GM12878 (cell line): ENCODE measurements around the gene FGR. TPM values are rescaled to one million over a fixed set of nuclear protein-coding genes. Genes with fewer than 3 reads are reported as not detected.

ENCODE experiments used
- ATAC-seq: fragments of 200-7000 bp; cut with Tn5 transposase; 3 replicates; pipeline ENCODE4 v1.9.1; 2020; ENCODE audit warnings: mild to moderate bottlenecking, moderate library complexity
- BruUV-seq: library from RNA; stranded (reverse); fragments of 400-500 nt; replicated peaks from 2 replicates; lab custom pipeline; 2021; lab: Mats Ljungman, UMichigan
- CTCF ChIA-PET: fragments of 300-600 bp; sonication (Branson Sonifier 250); formaldehyde crosslinking; extraction: SDS; loops from one replicate; lab custom pipeline; 2021; ENCODE audit warnings: inconsistent platforms; lab: Yijun Ruan, JAX
- POLR2A ChIA-PET: fragments of 350-600 bp; formaldehyde crosslinking; extraction: SDS; loops from one replicate; lab custom pipeline; 2021; ENCODE audit warnings: inconsistent platforms; lab: Charles Lee
- RAD21 ChIA-PET: fragments of 300-600 bp; sonication (Branson Sonifier 250); formaldehyde crosslinking; loops from one replicate; lab custom pipeline; 2023; ENCODE audit warnings: antibody characterized with exemption; ENCODE audit not compliant: unreplicated experiment; lab: Charles Lee
- SMC1A ChIA-PET: fragments of 300-600 bp; sonication (Branson Sonifier 250); formaldehyde crosslinking; loops from one replicate; lab custom pipeline; 2023; ENCODE audit not compliant: unreplicated experiment, uncharacterized antibody; lab: Charles Lee
- DNase-seq: peaks from one replicate; pipeline ENCODE4 v3.0.0-alpha.2; 2011; ENCODE audit warnings: low read depth, low spot score
- FAIRE-seq: peaks from 3 replicates; lab custom pipeline; 2011; peaks lifted over from hg19 to GRCh38; lab: Jason Lieb, UNC
- H2AFZ ChIP-seq: 2 replicates; pipeline ENCODE4 v1.6.0; 2011; ENCODE audit warnings: low read depth, low read length, control low read depth; ENCODE audit not compliant: control insufficient read depth
- H3K27ac ChIP-seq: 2 replicates; pipeline ENCODE4 v1.5.1; 2011; ENCODE audit warnings: control low read depth; ENCODE audit not compliant: control insufficient read depth, insufficient read depth
- H3K27me3 ChIP-seq, 2 experiments: replicated peaks in 1 of 2; 2 replicates each; pipeline versions ENCODE4 v1.6.0 to v1.6.1; 2011; ENCODE audit warnings: low read length in 1 of 2; ENCODE audit not compliant: control insufficient read depth in 2 of 2, insufficient read depth in 2 of 2
- H3K36me3 ChIP-seq, 2 experiments: 2 replicates each; pipeline ENCODE4 v1.5.1; 2011; ENCODE audit warnings: low read length in 1 of 2; ENCODE audit not compliant: control insufficient read depth in 2 of 2, insufficient read depth in 2 of 2
- H3K4me1 ChIP-seq: 2 replicates; pipeline ENCODE4 v1.6.1; 2011; ENCODE audit warnings: mild to moderate bottlenecking, low read length, moderate library complexity, mixed read lengths; ENCODE audit not compliant: control insufficient read depth, insufficient read depth
- H3K4me2 ChIP-seq: 2 replicates; pipeline ENCODE4 v1.6.0; 2011; ENCODE audit warnings: control low read depth; ENCODE audit not compliant: control insufficient read depth, insufficient read depth
- H3K4me3 ChIP-seq: fragments of 200-600 bp; sonication (generic); 2 replicates; pipeline ENCODE4 v1.5.1; 2016
- H3K79me2 ChIP-seq: 2 replicates; pipeline ENCODE4 v1.6.0; 2011; ENCODE audit warnings: low read length; ENCODE audit not compliant: control insufficient read depth, insufficient read depth
- H3K9ac ChIP-seq: 2 replicates; pipeline ENCODE4 v1.8.0; 2011; ENCODE audit warnings: low read length, control low read depth, mixed read lengths; ENCODE audit not compliant: control insufficient read depth, insufficient read depth
- H3K9me3 ChIP-seq: replicated peaks from 3 replicates; pipeline ENCODE4 v1.5.1; 2011; ENCODE audit warnings: mild to moderate bottlenecking, low read length; ENCODE audit not compliant: control insufficient read depth, insufficient read depth
- H4K20me1 ChIP-seq: 2 replicates; pipeline ENCODE4 v1.6.0; 2011; ENCODE audit not compliant: control insufficient read depth, insufficient read depth
- CHD4 ChIP-seq: fragments of 200-600 bp; sonication (generic); IDR thresholded peaks from 2 replicates; pipeline ENCODE4 v1.6.1; 2016; ENCODE audit warnings: mild to moderate bottlenecking
- CREB1 ChIP-seq: IDR thresholded peaks from 2 replicates; pipeline ENCODE4 v1.6.1; 2012; ENCODE audit warnings: low read depth, mild to moderate bottlenecking, inconsistent platforms
- EP300 ChIP-seq, 2 experiments: fragments of 150-350 bp in 1 of 2; IDR thresholded peaks; 2 replicates each; pipeline ENCODE4 v1.6.1; 2011 to 2012; ENCODE audit warnings: low read depth in 2 of 2, low read length in 2 of 2, borderline replicate concordance in 1 of 2, improper control_type of control experiment in 1 of 2, inconsistent platforms in 1 of 2; ENCODE audit not compliant: control insufficient read depth in 1 of 2
- ETV6 ChIP-seq, 2 experiments: fragments of 450-650 bp in 1 of 2; IDR thresholded peaks in 1 of 2; conservative IDR thresholded peaks in 1 of 2; 2 replicates each; pipeline ENCODE4 v1.6.1; 2014; ENCODE audit warnings: antibody characterized with exemption in 1 of 2, borderline replicate concordance in 1 of 2, low read depth in 1 of 2, mild to moderate bottlenecking in 1 of 2, moderate library complexity in 1 of 2
- FOXK2 ChIP-seq: fragments of 450-650 bp; IDR thresholded peaks from 2 replicates; pipeline ENCODE4 v1.6.1; 2017; ENCODE audit warnings: mild to moderate bottlenecking, moderate library complexity
- HDGF ChIP-seq: fragments of 450-650 bp; IDR thresholded peaks from 2 replicates; pipeline ENCODE4 v1.6.1; 2016; ENCODE audit warnings: antibody characterized with exemption
- NFYA ChIP-seq: IDR thresholded peaks from 2 replicates; pipeline ENCODE4 v1.6.1; 2011; ENCODE audit warnings: low read depth, mild to moderate bottlenecking, low read length, improper control_type of control experiment, borderline replicate concordance
- SIN3A ChIP-seq: IDR thresholded peaks from 2 replicates; pipeline ENCODE4 v1.6.1; 2012; ENCODE audit warnings: low read depth, low read length, improper control_type of control experiment
- SP1 ChIP-seq: IDR thresholded peaks from one replicate; pipeline ENCODE4 v1.6.1; 2011; ENCODE audit warnings: low read depth, low read length
- TARDBP ChIP-seq: IDR thresholded peaks from 2 replicates; pipeline ENCODE4 v1.6.1; 2016; ENCODE audit warnings: borderline replicate concordance
- TCF12 ChIP-seq: IDR thresholded peaks from 2 replicates; pipeline ENCODE4 v1.6.1; 2011; ENCODE audit warnings: low read depth, mild to moderate bottlenecking, low read length
- YBX1 ChIP-seq: fragments of 450-650 bp; IDR thresholded peaks from 2 replicates; pipeline ENCODE4 v1.6.1; 2016; ENCODE audit warnings: antibody characterized with exemption
- WGBS: methylation state at CpG from one replicate; pipeline ENCODE4 v1.1.6; 2016; ENCODE audit warnings: low lambda C conversion rate; ENCODE audit not compliant: insufficient replicate concordance, insufficient coverage; ENCODE audit errors: missing lambda C conversion rate; 5-methylcytosine and 5-hydroxymethylcytosine counted together
- in situ Hi-C: fragments of 300-500 bp; cut with MboI; formaldehyde crosslinking; loops from 9 replicates; pipeline ENCODE4 v1.14.3; 2018; ENCODE audit warnings: mixed read lengths
- intact Hi-C: fragments of 100-400 bp; cut with micrococcal nuclease; formaldehyde crosslinking; loops from one replicate; pipeline ENCODE4 v1.14.2; 2022; ENCODE audit not compliant: unreplicated experiment
- polyA plus RNA-seq, 11 experiments: library from polyadenylated mRNA; depleted of rRNA in 4 of 11; unstranded in 6 of 11; stranded (reverse) in 5 of 11; fragments of >200 nt; fragmentation: Nextera tagmentation in 4 of 11; fragmentation: Illumina TruSeq in 1 of 11; extraction: Ambion mirVana in 4 of 11; extraction: Trizol in 1 of 11; gene quantifications; 1 replicate in 1 of 11; 2 replicates in 10 of 11; pipeline versions ENCODE4 v1.2.1 to v1.2.3, GENCODE V29; 2011 to 2016; ENCODE audit warnings: inconsistent platforms in 2 of 11, missing spikeins in 2 of 11, low read depth in 1 of 11
- total RNA-seq, 4 experiments: library from RNA; depleted of rRNA in 3 of 4; stranded (reverse); fragments of >200 nt in 3 of 4; fragmentation: Illumina TruSeq in 1 of 4; extraction: Trizol in 1 of 4; gene quantifications; 2 replicates each; pipeline versions ENCODE4 v1.2.1 to v1.2.3, GENCODE V29; 2013 to 2021
- TF ChIP-seq, protein P1 (sequence below): fragments of 150-350 bp; IDR thresholded peaks from 2 replicates; pipeline ENCODE4 v1.6.1; 2016; ENCODE audit warnings: low read depth, low read length
- TF ChIP-seq, protein P2 (sequence below): fragments of 450-650 bp; IDR thresholded peaks from 2 replicates; pipeline ENCODE4 v1.6.1; 2016; ENCODE audit warnings: mild to moderate bottlenecking
- TF ChIP-seq, protein P3 (sequence below): IDR thresholded peaks from 2 replicates; pipeline ENCODE4 v1.6.1; 2011; ENCODE audit warnings: borderline replicate concordance, low read depth, mild to moderate bottlenecking, moderate library complexity, low read length; ENCODE audit not compliant: insufficient read depth, poor library complexity, severe bottlenecking
- TF ChIP-seq, protein P4 (sequence below): fragments of 450-650 bp; IDR thresholded peaks from 2 replicates; pipeline ENCODE4 v1.6.1; 2017; ENCODE audit warnings: low read depth, mild to moderate bottlenecking, moderate library complexity

FGR gene
- total and polyA plus RNA-seq, 10 of the 15 experiments (the other 5 are each of a cell fraction or from before 2014, with no cell fraction given), result 10.9 to 193 (median 74.7) TPM

DNA sequence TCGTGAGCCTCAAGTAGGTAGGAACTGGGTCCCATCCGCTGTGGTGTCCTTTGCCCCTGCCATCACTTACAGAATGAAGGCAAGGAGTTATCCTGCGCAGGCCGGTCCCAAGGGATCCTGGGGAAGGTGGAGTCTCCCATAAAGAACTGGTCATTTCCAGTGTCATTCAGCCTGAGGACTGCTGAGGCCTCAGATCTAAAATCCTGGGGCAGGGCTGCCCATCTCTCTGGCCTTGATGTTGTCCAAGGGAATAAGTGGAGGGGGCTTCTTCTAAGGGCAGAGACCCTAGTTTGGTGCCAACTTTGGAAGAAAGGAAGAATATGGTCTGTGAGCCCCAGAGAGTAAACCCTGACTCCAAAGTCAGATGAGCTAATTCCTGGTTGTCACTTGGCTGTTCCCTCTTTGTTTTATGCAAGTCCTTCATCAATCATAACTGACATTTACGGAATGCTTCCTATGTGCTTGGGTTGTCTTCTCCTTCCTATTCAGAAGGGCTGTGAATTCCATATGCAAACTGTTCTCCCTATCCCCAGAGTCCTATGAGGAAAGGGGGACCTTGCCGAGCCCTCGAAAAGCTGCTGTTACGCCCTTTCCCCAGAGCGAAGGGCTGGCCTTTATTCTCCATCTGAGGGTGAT, 30.1 kb upstream of the FGR start:
- Histone ChIP-seq H3K4me3 (no peak overlapping the region), H4K20me1 (no peaks in the 10 kb centered on the region), H3K9ac (no peak overlapping the region), H3K36me3 (peaks cover 0 to 9% of the 10 kb centered on the region in 2 experiments; a peak in 1 of 4 replicates), H3K27me3 (no peaks in the 10 kb centered on the region), H3K27ac (no peak overlapping the region), H2AFZ (no peak overlapping the region), H3K79me2 (peaks cover 3% of the 10 kb centered on the region), H3K9me3 (no peaks in the 10 kb centered on the region), H3K4me2 (no peak overlapping the region), H3K4me1 (peaks cover 30% of the 10 kb centered on the region)
- RAD21 ChIA-PET, result interaction anchor here (7.7 to 8.8 kb wide), 2 partner anchors 36 to 58 kb away, joined by 211 to 268 read pairs; partner anchors contain the start of genes AHDC1 and FGR
- no TSS peak for BruUV-seq
- POLR2A ChIA-PET, result interaction anchor here (5.9 kb wide), 1 partner anchor 36 kb away, joined by 141 read pairs; the partner anchor contains the start of gene FGR
- DNase-seq, result no peak
- intact Hi-C loops, result loop anchor here (10.0 kb wide), 1 partner anchor 340 kb away; the partner anchor contains the start of gene TMEM222
- in situ Hi-C loops, result no loop called here
- FAIRE-seq, result no peak
- CTCF ChIA-PET, result interaction anchor here (1.3 to 8.8 kb wide), 5 partner anchors 17 to 365 kb away, joined by 3 to 327 read pairs (median 5); partner anchors contain the start of gene AHDC1
- SMC1A ChIA-PET, result interaction anchor here (0.5 to 8.0 kb wide), 4 partner anchors 21 to 98 kb away, joined by 3 to 248 read pairs (median 48); partner anchors contain the start of gene AHDC1
- no peak for ATAC-seq
- TF ChIP-seq ETV6 (conservative IDR thresholded peaks at IDR 0.05 in 1 of 2, IDR thresholded peaks at IDR 0.05 in 1 of 2; ENCODE audit: borderline replicate concordance in 1 of 2, low read depth in 1 of 2) (no peak), TARDBP (no peak), SP1 (no peak), NFYA (no peak), TCF12 (no peak), EP300 (IDR thresholded peaks at IDR 0.05; ENCODE audit: borderline replicate concordance in 1 of 2, control insufficient read depth in 1 of 2, low read depth in 2 of 2, low read length in 2 of 2) (no peak), FOXK2 (no peak), CHD4 (no peak), SIN3A (no peak), CREB1 (no peak), HDGF (no peak), YBX1 (no peak)
- TF ChIP-seq, protein P1, sequence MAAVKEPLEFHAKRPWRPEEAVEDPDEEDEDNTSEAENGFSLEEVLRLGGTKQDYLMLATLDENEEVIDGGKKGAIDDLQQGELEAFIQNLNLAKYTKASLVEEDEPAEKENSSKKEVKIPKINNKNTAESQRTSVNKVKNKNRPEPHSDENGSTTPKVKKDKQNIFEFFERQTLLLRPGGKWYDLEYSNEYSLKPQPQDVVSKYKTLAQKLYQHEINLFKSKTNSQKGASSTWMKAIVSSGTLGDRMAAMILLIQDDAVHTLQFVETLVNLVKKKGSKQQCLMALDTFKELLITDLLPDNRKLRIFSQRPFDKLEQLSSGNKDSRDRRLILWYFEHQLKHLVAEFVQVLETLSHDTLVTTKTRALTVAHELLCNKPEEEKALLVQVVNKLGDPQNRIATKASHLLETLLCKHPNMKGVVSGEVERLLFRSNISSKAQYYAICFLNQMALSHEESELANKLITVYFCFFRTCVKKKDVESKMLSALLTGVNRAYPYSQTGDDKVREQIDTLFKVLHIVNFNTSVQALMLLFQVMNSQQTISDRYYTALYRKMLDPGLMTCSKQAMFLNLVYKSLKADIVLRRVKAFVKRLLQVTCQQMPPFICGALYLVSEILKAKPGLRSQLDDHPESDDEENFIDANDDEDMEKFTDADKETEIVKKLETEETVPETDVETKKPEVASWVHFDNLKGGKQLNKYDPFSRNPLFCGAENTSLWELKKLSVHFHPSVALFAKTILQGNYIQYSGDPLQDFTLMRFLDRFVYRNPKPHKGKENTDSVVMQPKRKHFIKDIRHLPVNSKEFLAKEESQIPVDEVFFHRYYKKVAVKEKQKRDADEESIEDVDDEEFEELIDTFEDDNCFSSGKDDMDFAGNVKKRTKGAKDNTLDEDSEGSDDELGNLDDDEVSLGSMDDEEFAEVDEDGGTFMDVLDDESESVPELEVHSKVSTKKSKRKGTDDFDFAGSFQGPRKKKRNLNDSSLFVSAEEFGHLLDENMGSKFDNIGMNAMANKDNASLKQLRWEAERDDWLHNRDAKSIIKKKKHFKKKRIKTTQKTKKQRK, result no peak
- TF ChIP-seq, protein P2, sequence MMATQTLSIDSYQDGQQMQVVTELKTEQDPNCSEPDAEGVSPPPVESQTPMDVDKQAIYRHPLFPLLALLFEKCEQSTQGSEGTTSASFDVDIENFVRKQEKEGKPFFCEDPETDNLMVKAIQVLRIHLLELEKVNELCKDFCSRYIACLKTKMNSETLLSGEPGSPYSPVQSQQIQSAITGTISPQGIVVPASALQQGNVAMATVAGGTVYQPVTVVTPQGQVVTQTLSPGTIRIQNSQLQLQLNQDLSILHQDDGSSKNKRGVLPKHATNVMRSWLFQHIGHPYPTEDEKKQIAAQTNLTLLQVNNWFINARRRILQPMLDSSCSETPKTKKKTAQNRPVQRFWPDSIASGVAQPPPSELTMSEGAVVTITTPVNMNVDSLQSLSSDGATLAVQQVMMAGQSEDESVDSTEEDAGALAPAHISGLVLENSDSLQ, result no peak
- TF ChIP-seq, protein P3, sequence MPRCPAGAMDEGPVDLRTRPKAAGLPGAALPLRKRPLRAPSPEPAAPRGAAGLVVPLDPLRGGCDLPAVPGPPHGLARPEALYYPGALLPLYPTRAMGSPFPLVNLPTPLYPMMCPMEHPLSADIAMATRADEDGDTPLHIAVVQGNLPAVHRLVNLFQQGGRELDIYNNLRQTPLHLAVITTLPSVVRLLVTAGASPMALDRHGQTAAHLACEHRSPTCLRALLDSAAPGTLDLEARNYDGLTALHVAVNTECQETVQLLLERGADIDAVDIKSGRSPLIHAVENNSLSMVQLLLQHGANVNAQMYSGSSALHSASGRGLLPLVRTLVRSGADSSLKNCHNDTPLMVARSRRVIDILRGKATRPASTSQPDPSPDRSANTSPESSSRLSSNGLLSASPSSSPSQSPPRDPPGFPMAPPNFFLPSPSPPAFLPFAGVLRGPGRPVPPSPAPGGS, result no peak
- TF ChIP-seq, protein P4, sequence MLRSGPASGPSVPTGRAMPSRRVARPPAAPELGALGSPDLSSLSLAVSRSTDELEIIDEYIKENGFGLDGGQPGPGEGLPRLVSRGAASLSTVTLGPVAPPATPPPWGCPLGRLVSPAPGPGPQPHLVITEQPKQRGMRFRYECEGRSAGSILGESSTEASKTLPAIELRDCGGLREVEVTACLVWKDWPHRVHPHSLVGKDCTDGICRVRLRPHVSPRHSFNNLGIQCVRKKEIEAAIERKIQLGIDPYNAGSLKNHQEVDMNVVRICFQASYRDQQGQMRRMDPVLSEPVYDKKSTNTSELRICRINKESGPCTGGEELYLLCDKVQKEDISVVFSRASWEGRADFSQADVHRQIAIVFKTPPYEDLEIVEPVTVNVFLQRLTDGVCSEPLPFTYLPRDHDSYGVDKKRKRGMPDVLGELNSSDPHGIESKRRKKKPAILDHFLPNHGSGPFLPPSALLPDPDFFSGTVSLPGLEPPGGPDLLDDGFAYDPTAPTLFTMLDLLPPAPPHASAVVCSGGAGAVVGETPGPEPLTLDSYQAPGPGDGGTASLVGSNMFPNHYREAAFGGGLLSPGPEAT, result no peak
- 91% methylated on average over 9 of the region's 9 CpGs for WGBS
